Measurements from ENCODE around the gene CLK2. TPM values are rescaled to one million over a fixed set of nuclear protein-coding genes. Genes with fewer than 3 reads are reported as not detected.

The CLK2 gene
- total and polyA plus RNA-seq, 2 of the 13 experiments (the other 11 are each of a cell fraction or from before 2014, with no cell fraction given), result 20.1 to 73.5 TPM

- TF ChIP-seq, protein P1, sequence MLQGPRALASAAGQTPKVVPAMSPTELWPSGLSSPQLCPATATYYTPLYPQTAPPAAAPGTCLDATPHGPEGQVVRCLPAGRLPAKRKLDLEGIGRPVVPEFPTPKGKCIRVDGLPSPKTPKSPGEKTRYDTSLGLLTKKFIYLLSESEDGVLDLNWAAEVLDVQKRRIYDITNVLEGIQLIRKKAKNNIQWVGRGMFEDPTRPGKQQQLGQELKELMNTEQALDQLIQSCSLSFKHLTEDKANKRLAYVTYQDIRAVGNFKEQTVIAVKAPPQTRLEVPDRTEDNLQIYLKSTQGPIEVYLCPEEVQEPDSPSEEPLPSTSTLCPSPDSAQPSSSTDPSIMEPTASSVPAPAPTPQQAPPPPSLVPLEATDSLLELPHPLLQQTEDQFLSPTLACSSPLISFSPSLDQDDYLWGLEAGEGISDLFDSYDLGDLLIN (CRISPR knock-in tag; IDR thresholded peaks at IDR 0.05; ENCODE audit: borderline replicate concordance), result peak; percentile 51; the same call in 1 of the 2 replicates
- TF ChIP-seq, protein P2, sequence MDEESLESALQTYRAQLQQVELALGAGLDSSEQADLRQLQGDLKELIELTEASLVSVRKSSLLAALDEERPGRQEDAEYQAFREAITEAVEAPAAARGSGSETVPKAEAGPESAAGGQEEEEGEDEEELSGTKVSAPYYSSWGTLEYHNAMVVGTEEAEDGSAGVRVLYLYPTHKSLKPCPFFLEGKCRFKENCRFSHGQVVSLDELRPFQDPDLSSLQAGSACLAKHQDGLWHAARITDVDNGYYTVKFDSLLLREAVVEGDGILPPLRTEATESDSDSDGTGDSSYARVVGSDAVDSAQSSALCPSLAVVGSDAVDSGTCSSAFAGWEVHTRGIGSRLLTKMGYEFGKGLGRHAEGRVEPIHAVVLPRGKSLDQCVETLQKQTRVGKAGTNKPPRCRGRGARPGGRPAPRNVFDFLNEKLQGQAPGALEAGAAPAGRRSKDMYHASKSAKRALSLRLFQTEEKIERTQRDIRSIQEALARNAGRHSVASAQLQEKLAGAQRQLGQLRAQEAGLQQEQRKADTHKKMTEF (CRISPR knock-in tag; IDR thresholded peaks at IDR 0.05), result 0 out of 2 replicates have a peak, but pooled peaks have one; percentile 48
- TF ChIP-seq PHF5A (CRISPR knock-in tag; IDR thresholded peaks at IDR 0.05; ENCODE audit: low read depth, unreplicated experiment) (peak; percentile 58), ZNF572 (CRISPR knock-in tag; IDR thresholded peaks at IDR 0.05) (no peak), ZNF335 (CRISPR knock-in tag; IDR thresholded peaks at IDR 0.05) (no peak), JDP2 (CRISPR knock-in tag; IDR thresholded peaks at IDR 0.05; ENCODE audit: borderline replicate concordance) (no peak), PPARG (CRISPR knock-in tag; conservative IDR thresholded peaks at IDR 0.05) (peak; percentile 80), ZNF556 (CRISPR knock-in tag; IDR thresholded peaks at IDR 0.05; ENCODE audit: borderline replicate concordance) (peak; percentile 71; the same call in 1 of the 2 replicates), RARA (CRISPR knock-in tag; IDR thresholded peaks at IDR 0.05) (no peak), ZNF10 (CRISPR knock-in tag; IDR thresholded peaks at IDR 0.05; ENCODE audit: borderline replicate concordance, low read depth) (no peak), U2AF2 (IDR thresholded peaks at IDR 0.05; ENCODE audit: low read depth, low read length) (no peak), GABPB1 (CRISPR knock-in tag; IDR thresholded peaks at IDR 0.05) (peak; percentile 77), ZSCAN9 (CRISPR knock-in tag; IDR thresholded peaks at IDR 0.05; ENCODE audit: borderline replicate concordance) (0 out of 2 replicates have a peak, but pooled peaks have one; percentile 16), ZNF274 (CRISPR knock-in tag; IDR thresholded peaks at IDR 0.05) (0 out of 2 replicates have a peak, but pooled peaks have one; percentile 52)
- TF ChIP-seq, protein P3, sequence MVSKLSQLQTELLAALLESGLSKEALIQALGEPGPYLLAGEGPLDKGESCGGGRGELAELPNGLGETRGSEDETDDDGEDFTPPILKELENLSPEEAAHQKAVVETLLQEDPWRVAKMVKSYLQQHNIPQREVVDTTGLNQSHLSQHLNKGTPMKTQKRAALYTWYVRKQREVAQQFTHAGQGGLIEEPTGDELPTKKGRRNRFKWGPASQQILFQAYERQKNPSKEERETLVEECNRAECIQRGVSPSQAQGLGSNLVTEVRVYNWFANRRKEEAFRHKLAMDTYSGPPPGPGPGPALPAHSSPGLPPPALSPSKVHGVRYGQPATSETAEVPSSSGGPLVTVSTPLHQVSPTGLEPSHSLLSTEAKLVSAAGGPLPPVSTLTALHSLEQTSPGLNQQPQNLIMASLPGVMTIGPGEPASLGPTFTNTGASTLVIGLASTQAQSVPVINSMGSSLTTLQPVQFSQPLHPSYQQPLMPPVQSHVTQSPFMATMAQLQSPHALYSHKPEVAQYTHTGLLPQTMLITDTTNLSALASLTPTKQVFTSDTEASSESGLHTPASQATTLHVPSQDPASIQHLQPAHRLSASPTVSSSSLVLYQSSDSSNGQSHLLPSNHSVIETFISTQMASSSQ (IDR thresholded peaks at IDR 0.05; ENCODE audit: low read depth), result no peak
- TF ChIP-seq, protein P3 (CRISPR knock-in tag; IDR thresholded peaks at IDR 0.05; ENCODE audit: borderline replicate concordance), result peak; percentile 15; the same call in 1 of the 2 replicates
- TF ChIP-seq, protein P4, sequence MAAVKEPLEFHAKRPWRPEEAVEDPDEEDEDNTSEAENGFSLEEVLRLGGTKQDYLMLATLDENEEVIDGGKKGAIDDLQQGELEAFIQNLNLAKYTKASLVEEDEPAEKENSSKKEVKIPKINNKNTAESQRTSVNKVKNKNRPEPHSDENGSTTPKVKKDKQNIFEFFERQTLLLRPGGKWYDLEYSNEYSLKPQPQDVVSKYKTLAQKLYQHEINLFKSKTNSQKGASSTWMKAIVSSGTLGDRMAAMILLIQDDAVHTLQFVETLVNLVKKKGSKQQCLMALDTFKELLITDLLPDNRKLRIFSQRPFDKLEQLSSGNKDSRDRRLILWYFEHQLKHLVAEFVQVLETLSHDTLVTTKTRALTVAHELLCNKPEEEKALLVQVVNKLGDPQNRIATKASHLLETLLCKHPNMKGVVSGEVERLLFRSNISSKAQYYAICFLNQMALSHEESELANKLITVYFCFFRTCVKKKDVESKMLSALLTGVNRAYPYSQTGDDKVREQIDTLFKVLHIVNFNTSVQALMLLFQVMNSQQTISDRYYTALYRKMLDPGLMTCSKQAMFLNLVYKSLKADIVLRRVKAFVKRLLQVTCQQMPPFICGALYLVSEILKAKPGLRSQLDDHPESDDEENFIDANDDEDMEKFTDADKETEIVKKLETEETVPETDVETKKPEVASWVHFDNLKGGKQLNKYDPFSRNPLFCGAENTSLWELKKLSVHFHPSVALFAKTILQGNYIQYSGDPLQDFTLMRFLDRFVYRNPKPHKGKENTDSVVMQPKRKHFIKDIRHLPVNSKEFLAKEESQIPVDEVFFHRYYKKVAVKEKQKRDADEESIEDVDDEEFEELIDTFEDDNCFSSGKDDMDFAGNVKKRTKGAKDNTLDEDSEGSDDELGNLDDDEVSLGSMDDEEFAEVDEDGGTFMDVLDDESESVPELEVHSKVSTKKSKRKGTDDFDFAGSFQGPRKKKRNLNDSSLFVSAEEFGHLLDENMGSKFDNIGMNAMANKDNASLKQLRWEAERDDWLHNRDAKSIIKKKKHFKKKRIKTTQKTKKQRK (IDR thresholded peaks at IDR 0.05; ENCODE audit: low read length), result no peak
- TF ChIP-seq, protein P5, sequence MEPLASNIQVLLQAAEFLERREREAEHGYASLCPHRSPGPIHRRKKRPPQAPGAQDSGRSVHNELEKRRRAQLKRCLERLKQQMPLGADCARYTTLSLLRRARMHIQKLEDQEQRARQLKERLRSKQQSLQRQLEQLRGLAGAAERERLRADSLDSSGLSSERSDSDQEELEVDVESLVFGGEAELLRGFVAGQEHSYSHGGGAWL (CRISPR knock-in tag; IDR thresholded peaks at IDR 0.05), result peak; percentile 76
These were observed 4.0 kb upstream of the CLK2 start, which contains the start of gene HCN3 (continued) for GRCh38 chr1:155277070-155277901.

All from HepG2 (cell line).